ENCODE results near the gene QSER1. TPM values are rescaled to one million over a fixed set of nuclear protein-coding genes. Genes with fewer than 3 reads are reported as not detected.

QSER1 gene
- total RNA-seq, 1 donor from 2014 or later, result 48.4 TPM

- TF ChIP-seq CTCF (IDR thresholded peaks at IDR 0.05; ENCODE audit: unreplicated experiment), result peak; percentile 37
- H3K9me3 Mint-ChIP-seq (ENCODE audit: low read depth), result peaks cover 7% of the 10 kb centered on the region
- H3K27ac Mint-ChIP-seq, result no peak overlapping the region
- peaks cover 17% of the 10 kb centered on the region for H3K27me3 Mint-ChIP-seq
- H3K4me3 Mint-ChIP-seq (ENCODE audit: low read depth), result no peak overlapping the region
- H3K36me3 Mint-ChIP-seq (ENCODE audit: insufficient read depth), result no peaks in the 10 kb centered on the region
- no peak for DNase-seq (ENCODE audit: low spot score, unreplicated experiment)
- peaks cover 1% of the 10 kb centered on the region for H3K4me1 Mint-ChIP-seq (ENCODE audit: low read depth)
Observed at GRCh38 chr11:32870676-32871075, 21.9 kb upstream of the QSER1 start.

GRCh38 chr11:32874132-32874531 is 18.5 kb upstream of the QSER1 start:
- no peak for TF ChIP-seq CTCF (IDR thresholded peaks at IDR 0.05; ENCODE audit: unreplicated experiment)
- Mint-ChIP-seq H3K9me3 (ENCODE audit: low read depth) (peaks cover 3% of the 10 kb centered on the region), H3K4me1 (ENCODE audit: low read depth) (peaks cover 1% of the 10 kb centered on the region), H3K27me3 (peaks cover 24% of the 10 kb centered on the region), H3K36me3 (ENCODE audit: insufficient read depth) (no peaks in the 10 kb centered on the region), H3K27ac (no peak overlapping the region), H3K4me3 (ENCODE audit: low read depth) (no peak overlapping the region)
- DNase-seq (ENCODE audit: low spot score, unreplicated experiment), result no peak

- no peaks in the 10 kb centered on the region for H3K36me3 Mint-ChIP-seq (ENCODE audit: insufficient read depth)
- no peaks in the 10 kb centered on the region for H3K4me1 Mint-ChIP-seq (ENCODE audit: low read depth)
- H3K27me3 Mint-ChIP-seq, result peaks cover 46% of the 10 kb centered on the region
- no peaks in the 10 kb centered on the region for H3K9me3 Mint-ChIP-seq (ENCODE audit: low read depth)
- no peak for TF ChIP-seq CTCF (IDR thresholded peaks at IDR 0.05; ENCODE audit: unreplicated experiment)
- no peak for DNase-seq (ENCODE audit: low spot score, unreplicated experiment)
- no peak overlapping the region for H3K4me3 Mint-ChIP-seq (ENCODE audit: low read depth)
- no peak overlapping the region for H3K27ac Mint-ChIP-seq
Observed at GRCh38 chr11:32881286-32881685, 11.3 kb upstream of the QSER1 start.

GRCh38 chr11:32883421-32883820 is 9.2 kb upstream of the QSER1 start:
- Mint-ChIP-seq H3K4me1 (ENCODE audit: low read depth) (no peaks in the 10 kb centered on the region), H3K27ac (no peak overlapping the region)

GRCh38 chr11:32884023-32884422 is 8.6 kb upstream of the QSER1 start:
- no peaks in the 10 kb centered on the region for H3K36me3 Mint-ChIP-seq (ENCODE audit: insufficient read depth)
- no peak overlapping the region for H3K4me3 Mint-ChIP-seq (ENCODE audit: low read depth)
- peaks cover 62% of the 10 kb centered on the region for H3K27me3 Mint-ChIP-seq
- DNase-seq (ENCODE audit: low spot score, unreplicated experiment), result no peak
- H3K4me1 Mint-ChIP-seq (ENCODE audit: low read depth), result no peaks in the 10 kb centered on the region
- H3K9me3 Mint-ChIP-seq (ENCODE audit: low read depth), result no peaks in the 10 kb centered on the region
- no peak overlapping the region for H3K27ac Mint-ChIP-seq
- no peak for TF ChIP-seq CTCF (IDR thresholded peaks at IDR 0.05; ENCODE audit: unreplicated experiment)

More at GRCh38 chr11:32883421-32883820, 9.2 kb upstream of the QSER1 start:
- H3K36me3 Mint-ChIP-seq (ENCODE audit: insufficient read depth), result no peaks in the 10 kb centered on the region
- no peak for TF ChIP-seq CTCF (IDR thresholded peaks at IDR 0.05; ENCODE audit: unreplicated experiment)
- H3K4me3 Mint-ChIP-seq (ENCODE audit: low read depth), result no peak overlapping the region
- H3K27me3 Mint-ChIP-seq, result peaks cover 61% of the 10 kb centered on the region
- no peak for DNase-seq (ENCODE audit: low spot score, unreplicated experiment)
- H3K9me3 Mint-ChIP-seq (ENCODE audit: low read depth), result no peaks in the 10 kb centered on the region

All from progenitor cell of endocrine pancreas (in vitro differentiated cells).